Activated gamma-delta T cell treated with anti-CD3 and anti-CD28 coated beads, Interleukin-2, amount 50 U/mL, for 16 hours (primary cell): ENCODE data around the gene CLASP1.
"Not testable (repeated sequence)": the region's sequence is repeated elsewhere in the genome, so short reads cannot be mapped to it uniquely, and the experiment has no call there.

Experiments
- DNase-seq: peaks from one replicate; pipeline ENCODE4 v3.0.0-alpha.2; 2020; ENCODE audit warnings: low read depth

Gene CLASP1

DNA sequence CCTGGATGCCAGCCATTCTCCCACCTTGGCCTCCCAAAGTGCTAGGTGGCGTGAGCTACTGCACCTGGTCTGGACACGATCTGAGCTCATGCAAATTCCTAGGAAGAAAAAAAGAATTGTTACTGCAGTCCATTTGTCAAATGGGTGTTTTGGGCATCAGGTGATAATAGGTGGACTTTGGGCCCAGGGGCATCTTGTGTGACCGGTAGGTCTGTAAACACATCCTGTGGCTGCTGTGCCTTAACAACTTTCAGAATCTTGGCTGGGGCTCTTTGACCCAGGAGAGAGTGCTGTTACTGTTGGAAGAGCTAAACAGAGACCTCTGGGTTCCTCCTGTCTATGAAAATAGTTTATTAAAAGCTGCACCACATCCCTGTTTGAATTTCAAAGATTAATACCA lies 329.3 kb downstream of the CLASP1 start:
- no peak for DNase-seq

- no peak for DNase-seq
Observed at GRCh38 chr2:121316986-121317385, 332.3 kb downstream of the CLASP1 start.

- not testable (repeated sequence) for DNase-seq
Observed at GRCh38 chr2:121313701-121314100, 335.6 kb downstream of the CLASP1 start.

DNA sequence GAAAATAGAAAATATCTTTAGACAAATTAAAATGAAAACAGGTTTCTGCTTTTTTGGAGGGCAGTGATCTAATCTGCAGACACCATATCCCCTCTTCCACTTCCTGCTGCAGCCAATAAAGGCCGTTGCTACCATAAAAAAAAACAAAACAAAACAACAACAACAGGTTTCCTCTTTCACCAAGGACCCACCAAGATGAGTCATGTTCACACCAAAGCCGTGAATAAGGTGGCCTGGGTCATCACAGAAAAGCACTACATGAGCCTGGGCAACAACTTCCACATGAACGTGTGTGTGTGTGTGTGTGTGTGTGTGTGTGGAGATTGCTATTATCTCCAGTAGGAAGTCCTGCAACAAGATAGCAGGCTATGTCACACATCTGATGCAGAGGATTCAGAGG lies 339.5 kb downstream of the CLASP1 start:
- peak; percentile 16 for DNase-seq

DNA sequence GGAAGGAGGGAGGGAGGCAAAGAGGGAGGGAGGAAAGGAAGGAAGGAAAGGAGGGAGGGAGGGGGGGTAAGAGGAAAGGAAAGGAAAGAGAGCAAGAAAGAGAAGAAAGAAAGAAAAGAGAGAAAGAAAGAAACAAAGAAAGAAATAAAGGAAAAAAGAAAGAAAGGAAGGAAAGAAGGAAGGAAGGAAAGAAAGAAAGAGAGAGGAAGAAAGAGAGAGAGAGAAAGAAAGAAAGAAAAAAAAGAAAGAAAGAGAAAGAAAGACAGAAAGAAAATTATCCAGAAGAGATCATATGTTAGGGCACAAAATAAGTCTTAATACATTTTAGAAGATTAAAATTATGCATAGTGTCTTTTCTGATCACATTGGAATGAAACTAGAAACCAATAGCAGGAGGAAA lies 339.9 kb downstream of the CLASP1 start:
- DNase-seq = no peak

- no peak for DNase-seq
Observed at GRCh38 chr2:121307048-121307447, 342.2 kb downstream of the CLASP1 start.

DNA sequence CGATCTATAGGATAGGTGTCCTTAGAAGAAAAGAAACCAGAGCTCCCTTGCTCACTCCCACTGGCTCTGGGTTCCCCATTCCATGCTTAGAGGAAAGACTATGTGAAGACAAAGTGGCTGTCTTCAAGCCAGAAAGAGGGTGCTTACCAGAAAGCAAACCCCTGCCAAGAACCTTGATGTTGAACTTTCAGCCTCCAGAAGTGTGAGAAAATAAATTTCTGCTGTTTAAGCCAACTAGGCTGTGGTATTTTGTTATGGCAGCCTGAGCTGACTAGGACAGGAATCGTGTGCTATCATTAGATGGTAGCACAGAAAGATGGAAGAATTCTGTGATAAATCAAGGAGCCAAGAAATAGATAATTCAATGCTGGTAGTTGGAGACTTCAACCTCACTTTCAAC lies 344.3 kb downstream of the CLASP1 start:
- no peak for DNase-seq

GRCh38 chr2:121303531-121304263 lies 345.6 kb downstream of the CLASP1 start:
- DNase-seq = no peak

DNA sequence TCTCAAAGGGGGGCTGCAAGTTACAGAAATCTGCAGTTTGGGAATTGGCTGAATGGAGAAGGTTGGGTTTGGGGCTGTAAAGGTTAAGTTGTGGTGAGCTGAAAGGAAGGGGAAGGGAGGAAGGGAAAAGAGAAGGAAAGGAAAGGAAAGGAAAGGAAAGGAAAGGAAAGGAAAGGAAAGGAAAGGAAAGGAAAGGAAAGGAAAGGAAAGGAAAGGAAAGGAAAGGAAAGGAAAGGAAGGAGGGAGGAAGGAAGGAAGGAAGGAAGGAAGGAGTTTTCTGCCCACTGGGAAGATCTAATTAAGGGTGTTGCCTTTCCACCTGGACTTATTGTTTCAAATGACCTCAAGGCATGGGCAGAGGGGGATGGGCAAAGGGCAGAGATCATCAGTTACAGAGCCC lies 348.1 kb downstream of the CLASP1 start:
- not testable (repeated sequence) for DNase-seq

- no peak for DNase-seq
Observed at GRCh38 chr2:121298476-121298875, 350.8 kb downstream of the CLASP1 start.

DNA sequence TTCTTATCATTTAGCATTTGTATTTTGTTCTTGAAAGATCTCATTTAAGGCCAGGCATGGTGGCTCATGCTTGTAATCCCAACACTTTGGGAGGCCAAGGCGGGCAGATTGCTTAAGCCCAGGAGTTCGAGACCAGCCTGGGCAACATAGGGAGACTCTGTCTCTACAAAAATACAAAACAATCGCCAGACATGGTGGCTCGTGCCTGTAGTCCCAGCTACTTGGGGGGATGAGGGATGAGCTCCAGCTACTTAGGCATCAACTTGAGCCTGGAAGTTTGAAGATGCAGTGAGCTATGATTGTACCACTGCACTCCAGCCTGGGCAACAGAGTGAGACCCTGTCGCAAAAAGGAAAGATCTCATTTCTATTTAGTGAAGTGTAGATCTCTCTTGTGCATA lies 351.4 kb downstream of the CLASP1 start:
- not testable (repeated sequence) for DNase-seq

- DNase-seq = no peak
Observed at GRCh38 chr2:121297217-121297830, 351.9 kb downstream of the CLASP1 start.

DNA sequence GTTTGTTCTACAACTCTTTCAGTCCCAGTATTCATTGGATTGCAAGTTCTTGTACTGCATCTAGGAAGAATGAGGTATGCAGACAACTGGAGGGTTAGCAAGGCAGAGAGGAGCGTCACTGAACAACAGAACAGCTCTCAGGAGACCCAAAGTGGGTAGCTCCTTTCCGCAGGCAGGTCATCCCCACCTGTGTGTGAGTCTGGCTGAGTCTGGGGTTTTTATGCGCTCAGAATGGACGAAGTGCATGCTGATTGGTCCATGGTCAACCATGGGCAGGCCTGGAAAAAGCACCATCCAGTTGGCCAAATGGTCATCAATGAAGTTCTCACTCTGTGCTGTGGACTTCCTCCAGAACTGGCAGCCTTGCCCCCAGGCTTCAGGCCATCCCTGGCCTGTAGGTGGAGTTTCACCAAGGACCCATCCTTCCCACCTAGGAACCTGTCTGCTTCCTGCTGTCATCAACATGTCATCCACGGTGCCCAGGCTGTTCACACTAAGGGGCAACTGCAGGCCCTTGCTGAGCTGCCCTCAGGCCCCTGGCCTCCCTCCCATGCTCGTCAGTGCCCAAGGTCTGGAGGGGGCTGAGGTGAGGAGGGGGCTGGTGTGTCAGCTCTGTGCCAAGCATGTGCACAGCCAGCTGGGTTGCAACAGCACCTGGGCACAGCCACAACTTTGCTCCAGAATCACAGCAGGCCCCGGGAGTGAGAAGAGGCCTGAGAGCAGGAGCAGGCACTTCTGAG lies 353.2 kb downstream of the CLASP1 start:
- DNase-seq = no peak

- DNase-seq = no peak
Observed at GRCh38 chr2:121294881-121295840, 354.1 kb downstream of the CLASP1 start.

- no peak for DNase-seq
Observed at GRCh38 chr2:121293450-121294325, 355.6 kb downstream of the CLASP1 start.

DNA sequence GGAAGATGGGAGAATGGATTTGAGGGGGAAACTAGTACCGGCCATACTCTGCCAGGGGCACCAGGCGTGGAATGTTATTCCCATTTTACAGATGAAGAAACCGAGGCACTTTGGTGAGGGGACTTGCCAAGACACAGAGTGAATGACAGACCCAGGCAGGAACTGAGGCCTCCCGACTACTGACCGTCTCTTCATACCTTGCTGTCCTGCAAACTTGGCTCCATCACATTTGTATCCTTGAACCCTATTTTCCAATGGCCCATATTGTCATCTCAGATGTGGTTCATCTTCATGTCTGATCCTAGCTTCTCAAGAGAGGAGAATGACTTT lies 358.0 kb downstream of the CLASP1 start:
- no peak for DNase-seq

GRCh38 chr2:121289271-121289670 lies 360.0 kb downstream of the CLASP1 start:
- DNase-seq = no peak

DNA sequence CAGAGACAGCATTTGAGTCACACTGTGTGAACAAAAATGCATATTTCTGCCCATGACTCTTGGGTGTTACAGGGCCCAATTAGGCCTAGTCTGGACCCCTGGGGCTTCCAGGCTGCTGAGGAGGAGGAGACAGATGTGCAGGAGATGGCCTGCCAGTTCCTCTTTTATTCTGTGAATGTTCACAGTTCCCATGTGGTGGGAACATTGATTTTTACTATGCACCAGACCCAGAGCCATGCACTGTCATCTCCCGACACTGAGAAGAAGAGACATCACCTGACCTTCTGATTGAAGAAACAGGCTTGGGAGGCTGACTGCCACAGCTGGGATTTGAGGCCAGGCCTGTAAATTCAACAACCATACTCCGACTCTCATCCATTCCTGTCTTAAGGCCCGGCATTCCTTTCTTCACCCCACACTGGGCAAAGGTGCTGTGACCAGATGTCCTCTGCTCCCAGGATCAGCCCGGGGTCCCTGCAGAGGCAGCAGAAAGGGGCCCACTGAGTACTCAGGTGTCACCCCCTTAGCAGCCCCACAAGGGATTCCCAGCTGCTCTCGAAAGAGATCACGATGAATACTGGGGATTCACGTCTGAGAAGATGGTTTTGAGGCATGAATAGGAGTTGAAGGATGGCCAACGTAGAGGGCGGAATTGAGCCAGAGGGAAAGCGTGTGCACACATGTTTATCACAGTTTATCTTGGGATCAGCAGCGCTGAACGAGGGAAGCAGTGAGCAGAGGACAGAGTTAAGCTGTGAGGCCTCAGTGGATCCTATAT lies 360.6 kb downstream of the CLASP1 start:
- no peak for DNase-seq

- DNase-seq = no peak
Observed at GRCh38 chr2:121287956-121288355, 361.3 kb downstream of the CLASP1 start.
